NT2/D1 (cell line): Measurements from ENCODE around the gene FRMD5.

Source experiments
- SUZ12 ChIP-seq: IDR thresholded peaks from 2 replicates; pipeline ENCODE4 v1.6.1; 2011; ENCODE audit not compliant: insufficient read length, insufficient read depth; ENCODE audit errors: extremely low read depth
- YY1 ChIP-seq: IDR thresholded peaks from 2 replicates; pipeline ENCODE4 v1.6.1; 2011; ENCODE audit not compliant: insufficient read length, insufficient read depth
- ZNF274 ChIP-seq: IDR thresholded peaks from 2 replicates; pipeline ENCODE4 v1.6.1; 2011; ENCODE audit warnings: mild to moderate bottlenecking, low read depth, low read length

- TF ChIP-seq ZNF274 (no peak), YY1 (no peak), SUZ12 (no peak)
Measured at GRCh38 chr15:44129911-44130310, 65.2 kb downstream of the FRMD5 start.
